Cardiac fibroblast (primary cell): Measurements from ENCODE around the gene HDAC4.

Experiments
- DNase-seq, 2 donors: peaks; one replicate each; pipeline versions ENCODE4 v3.0.0 to v3.0.0-alpha.2; 2010; ENCODE audit warnings: low read depth in 2 of 2
- H3K4me3 ChIP-seq, 2 donors: replicated peaks in 1 of 2; 1 replicate in 1 of 2; 2 replicates in 1 of 2; pipeline ENCODE4 v1.5.1; 2011; ENCODE audit warnings: low read depth in 2 of 2, low read length in 2 of 2, mild to moderate bottlenecking in 2 of 2, moderate library complexity in 1 of 2
- TF ChIP-seq, protein P1 (sequence below): IDR thresholded peaks from one replicate; pipeline ENCODE4 v1.5.1; 2011; ENCODE audit warnings: low read depth, mild to moderate bottlenecking, low read length, inconsistent platforms

Gene HDAC4

DNA sequence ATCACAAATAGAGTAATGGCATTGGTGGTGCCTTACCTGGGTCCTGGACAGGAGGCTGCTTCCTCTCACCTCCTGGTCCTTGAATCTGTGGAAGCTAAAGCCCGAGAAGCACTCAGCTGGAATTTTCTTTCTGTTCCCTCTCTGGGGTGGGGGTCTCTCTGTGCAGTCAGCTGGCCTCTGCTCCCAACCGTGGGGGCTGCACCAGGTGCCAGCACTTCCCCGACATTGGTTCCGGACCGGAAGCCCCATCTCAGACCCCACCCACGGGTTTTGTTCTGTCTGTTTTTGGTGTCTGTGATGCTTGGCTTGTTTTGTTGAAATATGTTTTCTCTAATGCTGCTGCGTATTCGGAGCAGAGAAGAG, 398.2 kb downstream of the HDAC4 start:
- H3K4me3 ChIP-seq, result no peak overlapping the region
- no peak for DNase-seq
- TF ChIP-seq, protein P1, sequence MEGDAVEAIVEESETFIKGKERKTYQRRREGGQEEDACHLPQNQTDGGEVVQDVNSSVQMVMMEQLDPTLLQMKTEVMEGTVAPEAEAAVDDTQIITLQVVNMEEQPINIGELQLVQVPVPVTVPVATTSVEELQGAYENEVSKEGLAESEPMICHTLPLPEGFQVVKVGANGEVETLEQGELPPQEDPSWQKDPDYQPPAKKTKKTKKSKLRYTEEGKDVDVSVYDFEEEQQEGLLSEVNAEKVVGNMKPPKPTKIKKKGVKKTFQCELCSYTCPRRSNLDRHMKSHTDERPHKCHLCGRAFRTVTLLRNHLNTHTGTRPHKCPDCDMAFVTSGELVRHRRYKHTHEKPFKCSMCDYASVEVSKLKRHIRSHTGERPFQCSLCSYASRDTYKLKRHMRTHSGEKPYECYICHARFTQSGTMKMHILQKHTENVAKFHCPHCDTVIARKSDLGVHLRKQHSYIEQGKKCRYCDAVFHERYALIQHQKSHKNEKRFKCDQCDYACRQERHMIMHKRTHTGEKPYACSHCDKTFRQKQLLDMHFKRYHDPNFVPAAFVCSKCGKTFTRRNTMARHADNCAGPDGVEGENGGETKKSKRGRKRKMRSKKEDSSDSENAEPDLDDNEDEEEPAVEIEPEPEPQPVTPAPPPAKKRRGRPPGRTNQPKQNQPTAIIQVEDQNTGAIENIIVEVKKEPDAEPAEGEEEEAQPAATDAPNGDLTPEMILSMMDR, result no peak

DNA sequence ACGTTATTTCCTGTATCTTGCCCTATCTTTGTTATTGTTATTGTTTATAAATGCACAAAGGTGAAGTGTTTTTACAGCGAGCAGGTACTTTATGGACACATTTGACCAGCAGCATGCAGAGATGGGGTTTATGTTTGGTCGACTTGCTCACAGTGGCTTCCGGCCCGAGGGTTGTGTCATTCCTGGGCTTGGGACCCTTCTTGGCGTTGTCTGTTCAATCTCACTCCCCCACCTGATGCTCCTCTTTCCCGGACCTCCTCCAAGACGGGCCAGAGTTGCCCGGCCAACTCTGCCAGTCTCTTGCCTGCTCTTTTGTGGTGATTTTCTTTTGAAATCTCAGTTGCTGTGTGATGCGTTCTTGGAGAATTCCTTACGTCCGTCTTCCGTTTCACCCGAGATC, 399.0 kb downstream of the HDAC4 start:
- no peak for DNase-seq
- no peak overlapping the region for H3K4me3 ChIP-seq
- TF ChIP-seq, protein P1, result no peak

DNA sequence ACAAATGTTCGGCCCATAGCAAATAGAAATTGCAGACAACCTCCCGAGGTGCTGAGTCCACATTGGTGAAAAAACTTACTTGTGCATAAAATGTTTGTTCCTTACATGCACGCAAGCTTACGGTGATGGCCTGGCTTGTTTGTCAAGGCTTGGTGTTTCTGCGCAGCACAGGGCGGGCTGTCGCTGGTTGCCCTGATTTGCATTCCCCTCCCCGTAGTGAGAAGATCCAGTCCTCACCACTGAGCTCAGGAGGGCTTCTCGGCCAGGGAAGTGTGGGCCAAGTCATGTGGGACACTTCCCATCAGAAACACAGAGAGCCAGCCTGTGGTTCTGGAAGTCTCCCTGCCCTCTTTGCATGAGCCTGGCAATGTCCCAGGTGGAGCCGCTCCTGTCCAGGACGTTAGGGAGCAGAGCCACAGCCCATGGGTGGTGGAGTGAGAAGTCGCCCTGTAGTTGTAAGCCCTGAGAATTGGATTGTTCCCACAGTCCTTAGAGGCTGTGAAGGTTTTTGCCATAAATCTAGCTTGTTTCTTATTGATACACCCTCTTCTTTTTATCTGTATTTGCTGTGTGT, 400.2 kb downstream of the HDAC4 start:
- H3K4me3 ChIP-seq, result no peak overlapping the region
- TF ChIP-seq, protein P1, result no peak
- DNase-seq, result no peak

- TF ChIP-seq, protein P1, result no peak
- no peak overlapping the region for H3K4me3 ChIP-seq
- DNase-seq, result no peak
These were observed 400.7 kb downstream of the HDAC4 start for GRCh38 chr2:239000089-239000488.

DNA sequence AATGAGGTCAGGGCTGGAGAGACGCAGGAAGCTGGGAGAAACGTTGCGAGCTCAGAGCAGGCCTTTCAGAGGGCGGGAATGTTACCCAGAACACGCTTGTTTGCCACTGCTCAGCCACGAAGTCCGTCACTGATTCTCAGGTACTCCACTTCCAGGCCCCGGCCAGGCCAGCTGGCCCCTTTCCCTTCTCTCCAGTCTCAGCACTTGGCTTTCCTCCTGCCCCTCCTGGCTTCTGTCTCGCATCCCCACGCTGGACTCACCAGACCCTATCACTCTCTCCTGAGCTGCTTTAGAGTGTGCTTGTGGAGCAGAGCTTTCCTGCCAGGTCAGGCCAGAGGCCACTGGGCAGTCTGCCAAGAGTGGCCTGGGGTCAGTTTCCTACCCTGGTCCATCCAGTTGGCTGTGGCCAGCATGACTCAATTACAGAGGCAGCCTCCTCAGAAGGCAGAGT, 401.5 kb downstream of the HDAC4 start:
- TF ChIP-seq, protein P1, result no peak
- peak; percentile 13 to 33 for DNase-seq

DNA sequence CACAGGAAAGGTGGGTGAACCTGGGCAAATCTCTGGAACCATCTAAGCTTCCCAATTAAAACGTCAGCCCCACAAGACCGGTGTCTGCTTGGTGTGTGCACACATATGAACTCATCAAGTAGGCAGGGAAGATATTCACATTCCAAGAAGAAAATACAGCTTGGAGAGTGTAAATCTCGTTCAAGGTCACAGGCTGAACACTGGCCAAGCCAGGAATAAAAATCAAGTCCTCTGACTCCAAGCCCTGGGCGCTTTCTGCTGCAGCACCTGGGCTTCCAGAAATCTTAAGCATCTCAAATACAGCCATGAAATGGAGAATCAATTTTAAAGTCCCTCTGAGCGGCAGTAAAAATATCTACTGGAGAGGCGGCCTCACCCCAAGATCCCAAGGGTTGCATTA, 402.0 kb downstream of the HDAC4 start:
- TF ChIP-seq, protein P1, result no peak
- DNase-seq, result no peak
- H3K4me3 ChIP-seq, result no peak overlapping the region

More for the DNA sequence above, 401.5 kb downstream of the HDAC4 start:
- no peak overlapping the region for H3K4me3 ChIP-seq
